NCI-H345 treated with DMSO at 0.1 percent for 48 hours (cell line): ENCODE data around the gene GRM4.
"Not testable (repeated sequence)": the region's sequence is repeated elsewhere in the genome, so short reads cannot be mapped to it uniquely, and the experiment has no call there.

Experiments
- DNase-seq: peaks from one replicate; lab custom pipeline; 2025; ENCODE audit not compliant: unreplicated experiment; lab: John Stamatoyannopoulos, UW

GRM4 gene

DNA sequence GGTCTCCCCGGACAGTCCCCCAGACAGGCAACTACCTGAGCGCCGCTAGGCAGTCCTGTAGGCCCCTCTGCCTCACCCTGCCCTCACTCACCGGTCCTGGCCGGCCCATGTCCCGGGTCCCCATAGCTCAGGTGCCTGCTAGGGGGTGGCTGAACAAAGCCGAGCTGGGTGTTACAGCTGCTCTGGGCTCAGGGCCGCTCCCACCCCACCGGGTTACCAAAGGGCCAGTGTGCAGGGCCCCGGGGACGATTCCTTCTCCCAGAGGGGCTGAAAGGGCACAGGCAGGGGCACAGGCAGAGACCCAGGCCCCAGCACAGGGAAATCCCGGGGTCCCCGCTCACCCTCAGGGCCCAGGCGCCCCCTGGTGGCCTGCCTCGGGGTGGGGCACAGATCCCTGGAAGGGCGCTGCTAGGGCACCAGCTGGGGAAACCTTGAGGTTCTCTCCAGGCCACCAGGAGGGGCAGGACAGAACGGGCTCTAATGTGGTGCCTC is 118.4 kb downstream of the GRM4 start:
- DNase-seq, result no peak

DNA sequence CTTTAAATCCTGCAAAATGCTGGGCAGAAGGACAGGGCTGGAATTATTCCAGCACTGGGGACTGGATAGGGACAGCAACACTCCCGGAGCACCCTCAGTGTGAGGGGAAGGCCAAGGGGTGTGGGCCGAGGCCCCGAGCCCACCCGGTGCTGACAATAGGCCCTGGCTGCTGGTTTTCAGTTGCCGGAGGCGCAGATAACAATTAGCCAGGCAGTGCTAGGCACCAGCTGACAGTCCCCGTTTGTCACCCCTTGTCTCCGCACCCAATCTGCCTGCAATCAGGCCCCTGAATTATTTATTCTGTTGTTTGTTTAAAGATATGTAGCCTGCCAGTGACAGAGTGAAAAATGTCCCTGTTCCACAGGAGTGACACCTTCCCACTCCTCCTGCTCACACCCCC is 120.0 kb downstream of the GRM4 start:
- DNase-seq, result no peak

DNA sequence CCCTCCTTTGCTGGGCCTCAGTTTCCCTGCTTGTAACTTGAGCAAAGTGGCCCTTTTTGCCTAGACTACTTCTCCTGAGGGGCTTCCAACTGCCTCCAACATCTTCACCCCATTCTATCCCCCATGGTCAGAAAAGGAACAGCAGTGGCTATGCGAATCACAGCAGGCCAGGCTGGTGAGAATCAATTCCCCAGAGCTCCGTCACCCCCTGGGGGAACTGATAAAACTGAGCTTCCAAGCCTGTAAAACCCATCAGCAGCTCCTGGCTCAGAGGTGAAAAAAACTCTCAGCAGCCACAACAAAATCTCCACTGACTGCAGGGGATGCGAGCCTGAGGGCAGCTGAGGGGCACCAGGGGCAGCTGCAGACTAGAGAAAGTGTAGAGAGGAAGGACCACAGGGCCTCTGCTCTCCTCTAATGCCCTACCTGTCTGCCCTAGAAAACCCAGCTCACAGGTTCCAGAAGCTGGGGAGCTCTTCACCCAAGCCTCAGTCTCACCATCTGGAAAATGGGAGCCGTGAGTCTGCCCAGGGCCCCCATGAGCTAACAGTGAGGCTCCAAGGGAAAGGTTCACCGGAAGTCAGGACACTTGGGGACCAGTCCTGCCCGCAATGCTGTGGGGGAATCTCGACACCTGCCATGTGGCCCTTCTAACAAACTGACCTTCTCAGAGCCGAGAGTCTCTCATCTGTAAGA is 120.6 kb downstream of the GRM4 start:
- DNase-seq, result no peak

DNA sequence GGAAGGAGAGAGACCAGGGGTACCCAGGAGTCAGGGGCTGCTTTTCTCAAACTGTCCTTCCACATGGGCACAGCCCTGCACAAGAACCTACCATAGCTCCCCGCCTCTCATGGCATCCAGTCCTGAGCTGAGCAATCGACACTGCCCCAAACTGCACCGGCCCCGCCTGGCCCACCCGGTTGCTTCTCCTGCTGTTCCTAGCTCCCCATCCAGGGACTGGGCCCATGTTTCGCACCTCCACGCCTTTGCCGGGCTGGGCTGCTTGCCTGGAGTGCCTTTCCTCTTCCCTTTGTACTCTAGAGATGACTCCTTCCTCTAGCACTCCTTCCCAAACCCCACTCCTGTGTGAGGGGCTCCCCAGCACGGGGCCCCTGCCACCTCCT is 123.0 kb downstream of the GRM4 start:
- no peak for DNase-seq

DNA sequence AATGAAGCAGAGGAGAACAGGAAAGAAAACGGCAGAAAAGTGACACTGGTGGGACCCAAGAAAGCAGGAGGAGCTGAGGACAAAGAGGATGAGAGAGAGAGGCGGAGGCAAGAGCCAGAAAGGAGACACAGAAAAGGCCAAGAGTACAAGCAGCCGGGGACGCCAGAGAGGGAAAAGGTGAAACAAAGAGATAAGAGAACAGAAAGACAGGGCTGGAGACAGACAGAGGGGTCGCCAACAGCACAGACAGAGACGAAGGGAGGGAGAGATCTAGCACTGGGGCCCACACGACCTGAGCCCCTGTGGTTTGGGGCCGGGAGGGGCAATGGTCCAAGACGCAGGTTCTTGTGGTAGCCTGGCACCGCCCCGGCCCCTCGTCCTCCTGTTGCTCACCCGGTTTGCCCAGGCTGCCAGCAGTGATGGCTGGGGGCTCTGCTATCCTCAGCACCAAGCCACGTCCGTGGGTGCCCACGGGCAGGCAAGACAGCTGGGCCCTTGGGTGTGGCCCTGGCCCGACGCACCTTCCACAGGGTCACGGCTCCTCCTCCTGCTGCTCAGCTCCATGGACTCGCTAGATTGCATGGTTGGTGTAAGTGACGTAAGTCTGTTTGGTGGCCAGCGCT is 123.5 kb downstream of the GRM4 start:
- no peak for DNase-seq

DNA sequence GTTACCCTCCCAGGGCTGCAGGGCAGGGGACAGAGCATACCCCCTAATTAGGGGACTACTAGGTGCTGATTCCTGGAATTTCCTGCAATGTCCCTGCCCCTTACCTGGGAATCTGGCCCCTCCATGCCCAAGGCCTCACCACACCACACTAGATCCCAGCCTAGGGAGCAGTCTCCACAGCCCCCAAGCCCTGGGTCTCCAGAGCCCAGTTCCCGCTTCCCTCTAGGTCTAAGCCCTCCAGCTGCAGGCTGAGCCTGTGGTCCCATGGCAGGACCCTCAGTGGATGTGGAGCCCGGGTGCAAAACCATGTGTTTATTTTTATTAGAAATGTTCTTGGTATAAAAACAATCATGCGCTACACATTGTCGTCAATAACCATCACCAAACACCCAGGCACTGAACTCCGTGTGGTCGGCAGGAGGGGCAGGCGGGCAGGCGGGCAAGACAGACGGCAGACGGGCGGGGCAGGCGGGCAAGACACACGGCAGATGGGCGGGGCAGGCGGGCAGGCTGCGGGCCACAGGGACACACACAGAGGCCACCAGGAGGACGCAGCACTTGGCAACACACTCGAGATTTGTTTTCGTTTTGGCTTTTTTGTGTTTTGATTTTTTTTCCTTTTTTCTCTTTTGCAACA is 124.2 kb downstream of the GRM4 start:
- no peak for DNase-seq

DNA sequence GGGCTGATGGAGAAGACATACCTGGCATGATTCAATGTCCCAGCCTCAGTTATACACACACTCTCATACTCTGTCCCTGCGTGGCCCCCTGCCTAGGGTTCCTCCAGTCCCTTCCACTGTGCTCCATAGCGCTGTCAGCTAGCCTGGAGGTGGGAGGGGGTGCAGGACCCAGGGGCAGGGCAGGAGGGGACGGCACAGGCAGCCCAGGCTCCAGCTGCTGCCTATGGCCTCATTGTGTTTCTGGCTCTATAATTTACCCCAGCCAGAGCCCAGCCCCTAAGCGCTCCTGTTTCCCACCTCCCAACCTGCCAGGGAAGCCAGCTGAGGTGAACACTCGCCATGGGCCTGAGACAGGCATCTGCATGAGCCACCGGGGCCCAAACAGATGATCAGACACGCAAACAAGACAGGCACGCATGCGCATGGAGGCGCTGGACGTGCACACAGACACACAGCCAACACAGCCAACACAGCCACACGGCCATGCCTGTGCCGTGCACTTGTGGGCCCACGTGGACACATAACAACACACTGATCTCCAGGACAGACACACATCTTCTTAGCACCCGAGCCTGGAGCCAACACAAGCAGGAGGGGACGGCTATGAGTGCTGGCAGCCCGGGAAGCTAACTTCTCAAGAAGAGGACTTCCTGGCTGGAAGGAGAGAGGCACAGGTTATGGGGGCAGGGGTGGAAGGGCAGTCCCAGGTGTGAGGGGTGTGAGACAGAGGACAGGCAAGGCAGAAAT is 124.9 kb downstream of the GRM4 start:
- no peak for DNase-seq

DNA sequence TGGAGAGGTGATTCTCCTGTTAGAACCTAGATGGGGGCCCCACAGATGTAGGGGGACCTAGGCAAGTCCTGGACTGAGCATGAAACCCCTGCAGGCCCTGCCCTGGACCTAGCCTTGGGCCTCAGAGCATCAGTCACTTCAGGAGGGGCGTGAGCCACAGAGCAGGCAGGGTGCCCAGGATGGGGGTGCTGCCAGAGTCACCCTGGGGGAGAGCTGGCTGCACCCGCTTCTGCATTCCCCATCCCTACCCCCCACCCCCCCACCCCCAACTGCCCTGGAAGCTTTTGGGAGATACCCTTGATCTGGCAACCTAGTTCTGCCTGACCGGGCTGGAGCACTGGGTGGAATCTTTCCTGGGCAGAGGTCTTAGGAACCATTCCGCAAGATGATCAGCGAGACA is 125.6 kb downstream of the GRM4 start:
- DNase-seq, result no peak

DNA sequence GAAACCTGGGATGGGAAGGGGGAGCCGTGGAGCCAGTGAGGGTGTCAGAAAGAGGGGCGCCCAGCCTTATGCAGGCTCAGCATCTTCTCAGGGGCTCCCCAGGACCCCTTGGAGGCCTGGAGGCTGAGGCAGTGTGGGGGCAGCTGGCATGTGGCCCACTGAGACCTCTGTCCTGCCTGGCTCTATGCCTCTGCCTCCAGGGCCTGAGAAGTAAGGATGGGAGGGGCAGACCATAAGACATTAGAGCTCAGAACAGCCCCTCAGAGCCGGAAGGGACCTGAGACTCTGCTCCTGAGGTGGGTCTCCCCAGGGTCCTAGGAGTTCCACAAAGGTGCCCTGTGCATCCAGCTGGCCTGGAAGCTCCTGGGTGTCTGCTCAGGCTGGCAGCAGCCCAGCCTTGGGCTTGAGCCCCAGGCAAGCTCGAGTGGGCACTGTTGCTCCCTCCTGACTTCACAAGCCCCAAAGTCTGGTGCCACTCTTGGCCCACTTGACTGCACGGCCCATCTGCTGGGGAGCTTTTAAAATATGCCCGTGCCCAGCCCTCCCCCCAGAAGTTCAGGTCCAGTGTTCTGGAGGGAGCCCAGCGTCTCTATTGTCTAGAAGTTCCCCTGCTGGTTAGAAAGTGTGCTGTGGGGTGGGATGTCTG is 126.8 kb downstream of the GRM4 start:
- no peak for DNase-seq

DNA sequence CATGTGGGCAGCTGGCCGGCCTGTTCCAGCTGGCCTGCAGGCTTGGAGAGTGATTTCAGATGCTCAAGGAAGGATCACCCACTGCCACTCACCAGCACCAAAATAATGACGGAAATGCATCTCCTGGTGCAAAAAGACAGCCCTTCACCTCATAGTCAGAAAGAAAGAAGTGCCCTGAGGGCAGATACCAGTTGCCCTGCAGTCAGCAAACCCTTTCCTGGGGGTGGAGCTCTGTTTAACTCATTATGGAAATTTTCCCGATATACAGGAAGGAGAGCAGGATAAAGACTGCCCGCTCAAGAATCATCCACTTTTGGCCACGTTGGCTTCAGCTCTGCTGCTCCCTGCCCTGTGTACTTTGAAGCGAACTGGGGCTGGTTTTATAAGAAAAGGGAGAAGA is 127.9 kb downstream of the GRM4 start:
- DNase-seq, result no peak

DNA sequence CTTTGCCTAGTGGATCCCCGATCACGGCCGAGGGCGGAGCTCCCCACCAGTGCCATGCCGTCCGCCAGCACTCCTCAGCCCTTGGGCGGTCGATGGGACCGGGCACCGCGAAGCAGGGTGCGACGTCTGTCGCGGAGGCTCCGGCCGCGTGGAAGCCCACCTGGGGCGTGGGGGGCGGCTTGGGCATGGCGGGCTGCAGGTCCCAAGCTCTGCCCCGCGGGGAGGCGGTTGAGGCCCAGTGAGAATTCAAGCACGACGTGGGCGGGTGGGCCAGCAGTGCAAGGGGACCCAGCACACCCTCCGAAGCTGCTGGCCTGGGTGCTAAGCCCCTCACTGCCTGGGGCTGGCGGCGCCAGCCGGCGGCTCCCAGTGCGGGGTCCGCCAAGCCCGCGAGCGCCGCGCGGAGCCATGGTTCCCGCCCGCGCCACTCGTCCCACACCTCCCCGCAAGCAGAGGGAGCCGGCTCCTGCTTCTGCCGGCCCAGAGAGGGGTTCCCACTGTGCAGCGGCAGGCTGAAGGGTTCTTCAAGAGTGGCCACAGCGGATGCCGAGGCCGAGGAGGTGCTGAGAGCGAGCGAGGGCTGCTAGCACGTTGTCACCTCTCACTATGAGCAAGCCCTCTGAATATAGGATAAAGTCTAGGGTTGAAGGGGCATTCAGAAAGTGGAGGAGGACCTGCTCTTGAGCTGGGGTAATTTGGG is 128.6 kb downstream of the GRM4 start:
- no peak for DNase-seq

DNA sequence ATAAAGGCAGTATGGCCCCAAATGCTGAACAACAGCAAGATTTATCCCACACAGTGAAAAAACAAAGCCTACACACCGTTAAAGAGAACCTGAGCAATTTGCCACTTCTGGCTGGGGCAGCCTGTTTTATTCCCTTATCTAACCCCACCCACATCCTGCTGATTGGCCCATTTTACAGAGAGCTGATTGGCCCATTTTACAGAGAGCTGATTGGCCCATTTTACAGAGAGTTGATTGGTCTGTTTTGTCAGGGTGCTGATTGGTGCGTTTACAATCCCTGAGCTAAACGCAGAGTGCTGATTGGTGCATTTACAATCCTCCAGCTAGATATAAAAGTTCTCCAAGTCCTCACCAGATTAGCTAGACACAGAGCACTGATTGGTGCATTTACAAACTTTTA is 129.3 kb downstream of the GRM4 start:
- DNase-seq, result not testable (repeated sequence)

DNA sequence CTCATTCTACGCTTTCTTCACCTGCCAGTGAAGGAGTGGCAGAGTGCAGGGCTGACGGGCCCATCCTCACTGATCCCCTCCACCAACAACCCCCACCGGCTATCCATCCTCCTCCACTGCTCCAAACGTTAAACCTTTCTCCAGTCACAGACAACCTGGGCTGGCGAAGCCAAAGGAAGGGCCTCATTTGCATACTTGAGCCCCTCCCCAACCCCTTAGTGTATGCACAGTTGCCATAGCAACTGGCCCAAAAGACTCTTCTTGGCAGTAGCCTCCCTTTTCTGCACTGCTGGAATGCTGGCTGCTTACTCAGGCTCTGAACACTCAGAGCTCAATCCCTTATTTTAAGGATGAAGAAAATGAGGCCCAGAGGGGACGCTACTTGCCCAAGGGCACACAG is 130.3 kb downstream of the GRM4 start:
- DNase-seq, result no peak

DNA sequence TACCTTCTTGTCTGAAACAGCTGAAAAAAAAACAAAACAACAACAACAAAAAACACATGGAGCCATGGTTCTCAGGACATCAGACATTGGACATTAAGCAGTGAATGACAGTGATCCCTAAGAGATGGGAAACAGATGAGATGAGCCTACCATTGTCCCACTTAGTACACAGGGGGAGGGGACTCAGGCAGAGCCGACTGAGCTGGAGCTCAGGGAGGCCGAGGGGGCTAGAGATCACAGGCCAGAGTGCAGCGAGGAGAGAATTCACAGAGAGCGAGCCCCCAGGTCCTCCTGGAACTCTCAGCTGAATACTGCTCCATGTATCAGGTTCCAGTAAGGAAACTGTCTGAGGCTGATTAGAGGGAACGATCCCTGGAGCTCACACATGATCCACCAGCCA is 134.6 kb downstream of the GRM4 start:
- DNase-seq, result no peak

DNA sequence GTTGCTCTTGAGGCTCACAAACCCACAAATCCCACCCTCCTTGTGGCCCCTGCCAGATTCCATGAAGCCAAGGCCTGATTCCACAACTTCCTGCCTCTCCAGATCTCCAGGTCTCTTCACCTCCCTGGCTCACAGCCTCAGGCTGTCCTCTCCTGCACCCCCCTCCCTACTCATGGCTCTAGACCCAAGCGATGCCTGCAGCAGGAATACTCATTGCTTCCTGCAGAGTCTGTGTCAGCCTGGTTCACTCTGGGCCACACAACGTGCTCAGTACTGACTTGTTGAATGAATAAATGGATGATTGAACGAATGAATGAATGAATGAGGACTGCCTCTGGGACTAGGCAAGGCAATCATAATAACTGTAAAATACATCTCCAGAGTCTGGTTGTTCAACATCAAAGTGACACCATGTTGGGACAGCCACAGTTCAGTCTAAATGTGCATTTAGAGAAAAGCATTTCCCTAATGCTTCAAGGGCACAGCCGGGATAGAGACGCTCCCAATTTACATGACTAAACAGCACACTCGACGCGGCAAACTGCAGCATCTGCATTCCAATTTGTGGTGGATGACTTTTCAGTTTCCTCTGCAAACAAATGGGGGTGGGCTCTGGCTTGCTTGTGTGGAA is 139.9 kb downstream of the GRM4 start:
- DNase-seq, result peak; percentile 33

DNA sequence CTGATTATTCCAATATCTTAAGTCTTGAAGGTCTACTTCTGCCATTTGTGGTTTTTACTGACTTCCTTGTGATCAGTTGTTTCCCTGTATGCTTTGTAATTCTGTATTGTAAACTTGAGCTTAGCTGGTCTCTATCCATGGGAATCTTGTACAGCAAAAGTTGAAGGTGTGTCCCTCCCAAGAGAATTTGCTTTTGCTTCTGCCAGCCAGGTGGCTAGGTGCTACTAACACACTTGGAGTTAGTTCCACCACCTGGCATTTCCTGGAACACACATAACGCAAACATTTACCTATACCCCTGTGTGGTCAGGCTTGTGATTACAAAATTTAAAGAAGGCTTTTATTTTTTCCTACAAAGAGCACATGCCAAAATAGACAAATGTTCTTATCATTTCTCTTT is 141.2 kb downstream of the GRM4 start:
- DNase-seq, result no peak

DNA sequence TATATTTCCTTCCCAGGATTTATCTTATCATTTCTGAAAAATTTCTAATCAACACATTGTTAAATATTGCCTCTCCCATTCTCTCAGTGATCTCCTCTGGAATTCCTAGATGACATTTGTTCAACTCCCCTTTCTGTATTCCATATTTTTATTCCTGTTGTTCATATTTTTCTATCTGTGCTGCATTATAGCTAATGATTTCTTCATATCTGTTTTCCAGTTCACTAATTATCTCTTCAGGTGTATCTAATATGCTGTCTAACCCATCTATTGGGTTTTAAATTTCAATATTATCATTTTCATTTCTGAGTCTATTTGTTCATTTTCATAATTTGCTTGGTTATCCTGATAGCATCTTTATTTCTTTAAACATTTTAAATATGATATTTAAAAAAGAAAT is 141.9 kb downstream of the GRM4 start:
- DNase-seq, result no peak

DNA sequence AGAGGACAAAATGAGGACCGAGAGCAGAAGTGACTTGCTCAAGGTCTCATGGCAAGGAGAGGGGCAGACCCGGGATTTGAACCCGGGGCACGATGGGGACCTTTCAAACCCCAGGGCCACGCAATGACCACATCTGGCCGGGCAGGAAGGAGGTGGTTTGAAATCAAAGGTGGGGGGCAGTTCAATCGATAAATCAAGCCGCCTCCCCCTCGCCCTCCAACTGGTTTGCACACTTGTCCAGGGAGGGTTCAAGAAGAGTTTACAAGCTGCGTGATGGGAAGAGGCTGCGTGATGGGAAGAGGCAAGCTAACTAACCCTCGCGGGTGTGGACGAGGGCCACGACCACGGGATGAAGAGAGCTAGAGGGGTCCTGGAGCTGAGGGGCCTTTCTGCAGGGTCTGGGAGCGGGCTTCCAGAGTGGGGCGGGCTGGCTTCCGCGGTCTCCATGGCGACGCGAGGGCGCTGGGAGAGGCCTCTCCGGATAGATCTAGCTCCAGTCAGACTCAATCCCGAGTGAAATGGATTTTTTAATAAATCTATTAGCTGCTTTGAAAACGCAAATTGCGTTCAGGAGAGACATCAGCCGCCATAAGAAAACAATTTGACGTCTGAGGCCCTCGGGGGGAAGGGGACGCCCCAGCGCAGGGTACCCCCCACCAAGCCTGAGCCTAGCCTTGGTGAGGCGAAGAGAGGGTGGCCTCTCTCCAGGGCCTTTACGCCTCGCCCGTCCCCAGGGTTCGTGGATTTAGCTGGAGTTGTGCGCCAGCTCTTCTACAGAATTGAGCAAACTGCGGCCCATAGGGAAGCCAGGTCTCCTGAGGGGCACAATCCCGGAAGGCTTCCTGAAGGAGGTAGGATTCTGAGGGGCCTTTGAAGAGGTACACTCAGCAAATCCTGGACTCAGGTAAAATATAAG is 143.9 kb downstream of the GRM4 start:
- DNase-seq, result no peak

DNA sequence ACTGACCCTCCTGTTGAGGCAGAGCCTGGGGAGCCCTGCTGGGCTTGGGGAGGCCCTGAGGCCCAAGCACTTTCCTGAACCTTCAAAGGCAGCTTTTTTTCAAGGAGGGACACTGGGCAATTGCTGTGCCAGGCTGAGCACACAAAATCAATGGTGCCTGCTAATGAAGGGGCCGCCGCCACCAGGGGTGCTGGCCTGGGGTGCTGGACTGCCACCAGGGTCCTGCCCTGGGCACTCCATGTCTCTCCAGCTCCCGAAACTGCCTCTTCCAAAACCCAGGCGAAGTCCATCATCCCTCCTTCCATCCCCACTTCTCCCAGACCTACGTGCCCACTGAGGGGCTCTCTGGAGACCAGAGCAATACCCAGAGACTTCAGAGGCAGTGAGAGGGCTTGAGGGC is 145.6 kb downstream of the GRM4 start:
- DNase-seq, result no peak
